GM12872 (cell line): ENCODE results near the gene PODN.

ENCODE experiments used
- CTCF ChIP-seq: IDR thresholded peaks from 3 replicates; pipeline ENCODE4 v1.5.1; 2011; ENCODE audit warnings: low read depth, mild to moderate bottlenecking, low read length, moderate library complexity; ENCODE audit not compliant: insufficient read depth

Gene PODN

GRCh38 chr1:53038566-53038965 is 23.4 kb upstream of the PODN start:
- no peak for TF ChIP-seq CTCF

GRCh38 chr1:53043271-53043670 is 18.7 kb upstream of the PODN start:
- TF ChIP-seq CTCF = no peak

GRCh38 chr1:53044926-53045325 is 17.1 kb upstream of the PODN start:
- no peak for TF ChIP-seq CTCF

- no peak for TF ChIP-seq CTCF
Measured at GRCh38 chr1:53046930-53047329, 15.1 kb upstream of the PODN start.

GRCh38 chr1:53047737-53048736 is 14.0 kb upstream of the PODN start:
- TF ChIP-seq CTCF = no peak

GRCh38 chr1:53048960-53049573 is 12.9 kb upstream of the PODN start:
- no peak for TF ChIP-seq CTCF

- no peak for TF ChIP-seq CTCF
Measured at GRCh38 chr1:53049574-53049967, 12.4 kb upstream of the PODN start.
